HG03280 (cell line): Measurements from ENCODE around the gene ANO1.

Experiments used
- ATAC-seq: cut with Tn5 transposase; IDR thresholded peaks from one replicate; pipeline ENCODE4 v1.9.1; 2021; ENCODE audit warnings: mild to moderate bottlenecking, moderate library complexity; ENCODE audit not compliant: unreplicated experiment

Gene ANO1

DNA sequence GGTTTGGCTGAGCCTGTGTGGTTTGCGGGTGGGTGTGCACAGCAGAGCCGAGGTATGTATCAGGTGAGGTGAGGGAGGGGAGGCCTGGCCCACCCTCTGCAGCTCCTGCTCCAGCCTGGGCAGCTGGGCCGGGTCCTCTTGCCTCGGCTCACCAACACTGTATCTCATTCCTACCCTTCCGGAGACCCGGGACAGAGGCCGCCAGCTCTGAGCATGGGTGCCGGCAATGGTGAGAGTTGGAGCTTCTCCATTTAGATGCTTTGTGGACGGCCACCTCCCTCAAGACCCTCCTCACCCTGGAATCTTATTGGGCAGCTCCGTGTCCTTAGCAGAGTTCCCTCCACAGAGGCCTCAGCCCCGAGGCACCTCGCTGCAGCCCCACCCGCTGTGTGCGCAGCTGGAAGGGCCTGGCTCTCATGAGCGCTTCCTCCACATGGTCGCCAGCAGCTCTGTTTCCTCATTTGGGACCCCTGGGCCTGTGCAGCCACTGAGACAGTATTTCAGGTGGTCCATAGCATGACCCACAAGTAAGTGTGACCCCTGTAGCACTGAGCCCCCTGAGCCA lies 55.7 kb downstream of the ANO1 start:
- no peak for ATAC-seq

DNA sequence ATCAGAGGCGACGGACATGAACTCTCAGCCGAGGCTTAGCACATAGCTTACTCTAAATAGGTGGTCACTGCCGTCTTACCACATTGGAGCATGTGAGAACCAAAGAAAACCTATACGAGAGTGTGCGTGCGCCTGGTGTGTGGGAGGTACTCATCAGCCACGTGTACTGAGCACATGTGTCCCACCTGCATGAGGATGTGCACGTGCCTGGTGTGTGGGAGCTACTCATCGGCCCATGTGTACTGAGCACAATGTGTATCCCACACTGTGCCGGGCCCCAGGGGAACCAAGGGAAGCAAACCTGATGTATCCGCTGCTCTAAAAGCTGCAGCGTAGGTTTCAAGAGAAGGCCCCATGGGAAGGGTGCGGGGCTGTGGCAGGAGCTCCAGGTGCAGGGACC lies 56.4 kb downstream of the ANO1 start:
- ATAC-seq, result no peak

DNA sequence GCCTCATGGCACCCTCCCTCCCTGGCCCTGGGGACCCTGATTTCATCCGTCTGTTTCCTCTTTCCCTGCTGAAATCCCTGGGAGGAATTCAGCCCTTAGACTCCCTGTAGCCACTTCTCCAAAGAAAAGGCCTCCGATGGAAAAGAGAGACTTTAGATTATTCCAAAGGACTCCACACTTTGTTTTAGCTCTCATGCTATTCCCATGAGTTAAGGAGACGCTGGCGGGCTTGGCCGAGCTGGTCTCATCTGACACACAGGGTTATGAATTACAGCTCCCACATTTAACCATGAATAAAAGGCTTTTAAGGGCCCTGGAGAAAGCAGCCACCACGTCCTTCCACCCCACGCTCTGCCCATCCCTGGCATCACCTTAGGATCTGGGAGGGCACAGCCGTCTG lies 57.0 kb downstream of the ANO1 start:
- no peak for ATAC-seq

DNA sequence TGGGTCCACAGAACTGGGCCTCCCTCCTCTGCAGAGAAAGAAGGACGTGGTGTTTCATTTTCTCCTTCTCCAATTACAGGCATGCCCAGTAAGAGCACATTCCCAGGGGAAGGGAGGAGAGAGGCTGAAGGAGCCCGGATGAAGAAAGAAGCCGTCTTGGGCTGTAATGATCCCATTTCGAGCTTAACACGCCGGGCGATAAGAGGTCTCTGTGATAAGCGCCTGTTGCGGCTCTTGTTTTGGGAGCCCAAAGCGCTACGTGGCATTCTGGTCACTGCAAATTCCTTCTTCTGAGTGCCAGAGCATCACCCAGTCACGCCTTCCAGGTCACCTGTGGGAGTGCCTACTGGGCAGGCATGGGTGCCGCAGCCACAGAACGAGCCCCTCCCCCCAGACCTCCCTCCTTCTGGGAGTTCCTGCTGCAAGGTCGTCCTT lies 57.5 kb downstream of the ANO1 start:
- no peak for ATAC-seq

DNA sequence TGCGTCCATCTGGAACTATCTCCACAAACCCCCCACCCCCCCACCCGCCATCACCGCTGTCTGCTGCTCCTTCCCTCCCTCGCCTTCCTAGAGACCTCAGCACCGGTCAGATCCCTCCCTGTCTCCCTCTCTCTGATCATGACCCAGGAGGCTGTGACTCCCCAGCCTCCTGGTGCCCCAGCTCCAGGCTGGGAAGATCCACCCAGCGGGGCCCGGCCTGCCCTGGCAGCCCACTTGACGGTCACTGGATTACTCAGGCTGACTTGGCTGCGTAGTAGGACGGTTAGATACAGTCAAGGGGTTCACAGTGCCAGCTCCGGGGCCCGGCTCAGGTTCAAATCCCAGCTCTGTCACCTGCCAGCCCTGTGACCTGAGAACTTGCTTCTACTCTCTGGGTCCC lies 59.3 kb downstream of the ANO1 start:
- no peak for ATAC-seq

GRCh38 chr11:70138403-70138802 lies 60.3 kb downstream of the ANO1 start:
- no peak for ATAC-seq

- ATAC-seq, result no peak
Measured at GRCh38 chr11:70139785-70140410, 61.8 kb downstream of the ANO1 start.

- ATAC-seq, result no peak
Measured at GRCh38 chr11:70140711-70141485, 62.8 kb downstream of the ANO1 start.

- ATAC-seq, result no peak
Measured at GRCh38 chr11:70141486-70142220, 63.5 kb downstream of the ANO1 start.

GRCh38 chr11:70142221-70142875 lies 64.2 kb downstream of the ANO1 start:
- ATAC-seq, result no peak

DNA sequence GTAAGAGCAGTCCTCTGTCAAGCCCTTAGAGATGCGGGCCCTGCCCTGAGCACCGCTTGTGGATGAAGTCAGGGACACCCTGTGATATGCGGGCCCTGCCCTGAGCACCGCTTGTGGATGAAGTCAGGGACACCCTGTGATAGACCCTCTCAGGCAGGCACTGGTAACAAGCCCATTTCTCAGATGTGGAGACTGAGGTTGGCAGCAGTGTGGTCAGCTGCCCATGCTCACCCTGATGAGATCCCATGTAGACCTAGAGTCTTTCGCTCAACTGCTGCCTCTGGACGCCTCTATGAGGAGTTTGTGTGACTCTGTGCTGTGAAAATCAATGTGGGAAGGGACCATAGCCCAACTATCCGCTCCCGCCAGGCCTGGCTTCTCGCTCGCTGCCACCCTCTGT lies 66.1 kb downstream of the ANO1 start:
- ATAC-seq, result no peak

DNA sequence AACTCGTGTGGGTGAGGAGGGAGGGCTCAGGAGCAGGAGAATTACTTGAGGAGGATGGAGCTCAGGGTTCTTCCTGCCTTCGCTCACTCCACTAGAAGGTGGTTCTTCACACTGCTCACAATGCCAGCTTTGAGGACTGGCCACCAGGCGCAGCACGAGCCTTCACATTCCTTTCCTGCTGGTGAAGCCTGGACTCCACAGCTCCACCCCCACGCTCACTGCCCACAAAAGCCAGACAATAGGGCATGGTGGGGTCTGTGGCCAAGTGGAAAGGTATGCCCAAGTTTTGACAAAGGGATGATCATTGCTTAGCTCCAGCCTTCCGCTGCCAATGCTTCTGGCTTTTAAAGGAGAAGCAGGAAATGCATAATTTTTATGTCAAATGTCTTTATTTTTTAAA lies 67.0 kb downstream of the ANO1 start:
- no peak for ATAC-seq

GRCh38 chr11:70145841-70146240 lies 67.7 kb downstream of the ANO1 start:
- ATAC-seq, result no peak

DNA sequence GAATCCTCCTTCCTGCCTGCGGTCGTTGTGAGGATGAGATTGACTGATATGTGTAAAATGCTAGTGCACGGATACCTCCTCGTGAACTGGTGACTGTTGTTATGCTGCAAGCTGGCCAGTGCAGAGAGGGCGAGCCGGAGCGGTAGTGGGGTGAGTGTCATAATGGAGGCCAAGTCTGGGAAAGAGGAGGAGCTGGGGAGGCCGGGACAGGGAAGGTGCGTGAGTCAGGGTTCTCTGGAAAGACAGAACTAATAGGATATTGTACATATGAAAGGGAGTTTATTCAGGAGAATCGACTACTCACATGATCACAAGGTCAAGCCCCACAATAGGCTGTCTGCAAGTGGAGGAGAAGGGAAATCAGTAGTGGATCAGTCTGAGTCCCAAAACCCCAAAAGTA lies 68.2 kb downstream of the ANO1 start:
- no peak for ATAC-seq

DNA sequence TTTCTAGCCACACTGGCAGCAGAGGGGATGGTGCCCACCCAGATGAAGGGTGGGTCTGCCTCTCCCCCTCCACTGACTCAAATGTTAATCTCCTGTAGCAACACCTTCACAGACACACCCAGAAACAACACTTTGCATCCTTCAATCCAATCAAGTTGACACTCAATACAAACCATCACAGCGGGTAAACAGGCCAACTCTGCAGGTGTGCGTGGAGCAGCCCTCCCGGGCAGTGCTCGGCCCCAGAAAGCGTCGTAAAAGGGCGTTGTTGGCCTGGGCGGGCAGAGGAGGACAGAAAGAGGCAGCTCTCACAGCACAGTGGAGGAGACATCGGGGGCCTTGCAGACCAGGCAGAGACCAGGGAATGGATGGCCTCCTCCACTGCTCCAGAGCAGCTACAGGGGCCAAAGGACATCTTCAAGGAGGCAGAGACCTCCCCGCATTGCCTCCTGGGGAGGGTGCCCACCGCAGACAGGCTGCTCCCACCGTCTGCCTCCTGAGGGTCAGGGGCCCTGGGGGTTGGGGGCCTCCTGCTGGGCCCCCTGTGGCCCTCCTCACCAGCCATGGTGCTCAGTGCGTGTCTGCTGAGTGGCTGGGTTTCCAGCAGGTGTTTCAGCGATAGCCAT lies 68.9 kb downstream of the ANO1 start:
- ATAC-seq, result no peak

GRCh38 chr11:70147668-70148067 lies 69.6 kb downstream of the ANO1 start:
- no peak for ATAC-seq

- ATAC-seq, result no peak
Measured at GRCh38 chr11:70151671-70152070, 73.6 kb downstream of the ANO1 start.

- no peak for ATAC-seq
Measured at GRCh38 chr11:70153133-70153727, 75.1 kb downstream of the ANO1 start.

DNA sequence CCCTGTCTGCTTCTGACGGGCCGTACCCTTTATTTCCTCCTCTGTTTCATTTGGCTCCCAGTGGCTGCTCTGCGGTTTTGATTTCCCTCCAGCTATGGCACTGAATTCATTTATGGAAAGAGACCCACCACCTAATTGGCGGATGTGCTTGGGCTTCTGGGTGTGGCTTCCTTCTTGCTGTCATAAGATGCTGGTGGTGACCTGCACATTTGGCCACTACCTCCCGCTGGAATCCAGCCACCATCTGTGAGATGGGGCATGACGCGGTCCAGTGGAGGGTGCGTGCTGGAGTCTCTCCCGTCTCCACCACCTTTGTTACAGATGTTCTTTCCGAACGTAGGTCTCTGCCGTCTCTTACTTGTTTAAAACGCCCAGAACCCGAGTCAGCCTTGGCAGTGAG lies 77.3 kb downstream of the ANO1 start:
- ATAC-seq, result no peak

DNA sequence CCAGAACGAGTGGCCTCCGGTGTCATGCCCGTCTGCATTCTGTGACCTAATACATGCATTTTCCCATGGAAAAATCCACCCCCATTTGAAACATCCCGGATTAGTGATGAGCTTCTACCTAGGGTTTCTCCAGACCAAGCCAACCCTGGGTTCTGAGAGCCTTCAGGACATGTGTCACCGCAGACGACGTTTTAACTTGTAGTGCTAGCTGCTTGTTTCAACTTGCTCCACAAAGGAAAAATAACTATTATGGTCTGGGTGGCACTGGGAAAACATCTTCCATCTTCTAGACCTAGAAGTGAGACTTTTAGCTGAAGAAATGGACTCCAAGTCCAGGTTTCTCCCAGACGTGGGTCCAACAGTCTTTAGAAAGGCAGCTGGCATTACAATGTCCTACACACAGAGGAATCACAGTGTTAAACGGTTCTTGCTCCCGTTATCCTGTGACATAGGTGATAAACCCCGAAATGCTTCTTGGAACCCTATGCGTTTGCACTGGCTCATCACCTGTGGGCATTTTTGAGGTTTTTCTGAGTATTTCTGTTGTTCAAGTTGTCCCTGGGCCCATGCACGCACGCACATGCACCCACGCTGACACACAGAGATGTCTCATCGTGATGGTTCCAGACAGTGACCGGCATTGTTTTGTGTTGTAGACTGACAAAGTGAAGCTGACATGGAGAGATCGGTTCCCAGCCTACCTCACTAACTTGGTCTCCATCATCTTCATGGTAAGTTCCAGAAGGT lies 78.3 kb downstream of the ANO1 start:
- no peak for ATAC-seq
